GM19043 (cell line): ENCODE data around the gene ANAPC7.
"Not testable (repeated sequence)": the region's sequence is repeated elsewhere in the genome, so short reads cannot be mapped to it uniquely, and the experiment has no call there.

Experiments used
- ATAC-seq: cut with Tn5 transposase; IDR thresholded peaks from one replicate; pipeline ENCODE4 v1.9.1; 2021; ENCODE audit warnings: low read depth; ENCODE audit not compliant: unreplicated experiment

Gene ANAPC7

GRCh38 chr12:110403146-110403975 lies at the start of gene ANAPC7:
TSS of gene ANAPC7 (minus strand) at chr12:110403708. CDS start at chr12:110403627, 81 bp downstream.
- ATAC-seq = peak; percentile 66

- ATAC-seq = no peak
Measured at GRCh38 chr12:110451263-110451662, 47.8 kb upstream of the ANAPC7 start.

DNA sequence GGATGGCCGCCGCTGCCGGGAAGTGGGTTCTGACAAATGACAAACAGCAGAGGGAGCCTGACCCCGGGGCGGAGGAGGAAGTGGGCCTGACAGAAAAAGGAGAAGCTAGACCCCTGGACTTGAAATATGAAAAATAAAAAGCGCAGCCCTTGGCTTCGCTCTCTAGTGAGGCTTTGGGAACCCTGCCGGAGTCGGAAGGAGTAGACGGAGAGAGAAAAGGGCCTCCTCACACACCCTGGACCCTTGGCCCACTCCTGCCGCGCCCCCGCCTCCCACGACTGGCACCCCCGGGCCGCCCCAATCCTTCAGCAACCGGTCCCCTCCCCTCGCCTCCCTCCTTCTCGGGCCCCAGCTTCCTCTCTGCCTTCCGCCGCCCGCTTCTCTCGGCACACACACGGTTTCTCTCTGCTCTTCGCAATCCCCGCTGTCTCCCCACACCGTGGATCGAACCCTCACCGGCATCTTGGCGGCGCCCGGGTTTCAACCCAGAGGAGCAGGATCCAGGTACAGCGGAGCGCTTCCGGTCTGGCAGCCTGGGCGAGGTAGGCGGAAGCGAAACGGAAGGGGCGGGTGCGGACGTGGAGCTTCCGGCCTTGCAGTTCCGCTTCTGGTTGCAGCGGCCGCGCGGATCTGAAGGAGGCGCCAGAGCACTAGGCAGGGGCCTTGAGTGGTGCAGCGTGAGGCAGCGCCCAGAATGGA lies 46.4 kb upstream of the ANAPC7 start, which contains the start of gene ARPC3:
TSS of gene ARPC3 (minus strand) at position 539 of the 699 bp plus-strand sequence. CDS start at position 462, 77 bp downstream.
- ATAC-seq = peak; percentile 88

DNA sequence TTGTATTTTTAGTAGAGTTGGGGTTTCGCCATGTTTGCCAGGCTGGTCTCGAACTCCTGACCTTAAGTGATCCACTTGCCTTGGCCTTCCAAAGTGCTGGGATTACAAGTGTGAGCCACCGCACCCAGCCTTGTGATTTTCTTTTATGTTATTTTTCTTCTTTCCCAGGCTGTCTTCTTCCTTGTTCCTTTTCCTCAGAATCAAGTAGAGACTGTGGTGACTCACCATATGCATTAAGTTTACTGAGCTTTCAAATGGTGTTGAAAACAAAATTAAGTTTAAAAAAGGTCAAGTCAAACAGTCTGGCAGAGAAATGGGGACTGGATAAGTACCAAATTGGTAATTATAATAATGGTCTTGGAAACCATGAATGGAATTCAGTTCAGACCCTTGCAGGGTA lies 40.9 kb upstream of the ANAPC7 start:
- no peak for ATAC-seq

GRCh38 chr12:110436231-110436630 lies 32.7 kb upstream of the ANAPC7 start:
- no peak for ATAC-seq

DNA sequence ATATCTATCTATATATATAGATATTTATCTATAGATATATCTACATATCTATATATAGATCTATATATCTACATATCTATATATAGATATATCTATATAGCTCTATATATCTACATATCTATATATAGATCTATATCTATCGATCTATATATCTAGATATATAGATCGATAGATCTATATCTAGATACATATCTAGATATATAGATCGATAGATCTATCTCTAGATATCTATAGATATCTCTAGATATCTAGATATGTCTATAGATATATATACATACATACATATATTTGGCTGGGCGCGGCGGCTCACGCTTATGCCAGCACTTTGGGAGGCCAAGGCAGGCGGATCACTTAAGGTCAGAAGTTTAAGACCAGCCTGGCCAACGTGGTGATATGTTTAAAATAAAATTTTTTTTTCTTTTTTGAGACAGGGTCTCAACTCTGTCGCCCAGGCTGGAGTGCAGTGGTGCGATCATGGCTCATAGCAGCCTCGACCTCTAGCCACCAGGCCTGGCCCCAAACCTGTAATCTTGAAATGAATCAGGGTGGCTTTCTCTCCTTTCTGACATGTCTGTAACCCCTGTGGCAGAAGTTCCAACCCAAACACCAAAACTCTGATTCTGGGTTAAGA lies 28.6 kb upstream of the ANAPC7 start:
- ATAC-seq = no peak

DNA sequence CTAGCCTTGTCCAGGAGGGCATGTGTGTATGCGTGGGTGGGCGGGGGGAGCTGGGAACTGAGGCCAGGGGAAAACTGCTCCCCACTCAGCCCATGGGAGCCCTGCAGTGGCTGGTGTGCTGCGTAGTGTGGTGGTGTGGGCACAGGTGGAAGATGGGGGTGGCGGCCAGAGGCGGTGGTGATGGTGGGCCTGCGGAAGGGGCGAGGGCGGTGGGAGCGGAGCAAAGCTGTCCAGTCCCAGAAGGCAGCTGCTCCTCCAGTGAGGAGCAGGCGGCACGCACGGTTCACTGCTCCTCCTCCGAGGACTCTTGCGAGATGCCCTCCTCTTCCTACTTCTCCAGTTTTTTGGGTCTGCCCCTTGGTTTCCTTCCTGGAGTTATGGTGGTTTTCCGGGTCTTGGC lies 26.2 kb upstream of the ANAPC7 start:
- ATAC-seq = not testable (repeated sequence)

DNA sequence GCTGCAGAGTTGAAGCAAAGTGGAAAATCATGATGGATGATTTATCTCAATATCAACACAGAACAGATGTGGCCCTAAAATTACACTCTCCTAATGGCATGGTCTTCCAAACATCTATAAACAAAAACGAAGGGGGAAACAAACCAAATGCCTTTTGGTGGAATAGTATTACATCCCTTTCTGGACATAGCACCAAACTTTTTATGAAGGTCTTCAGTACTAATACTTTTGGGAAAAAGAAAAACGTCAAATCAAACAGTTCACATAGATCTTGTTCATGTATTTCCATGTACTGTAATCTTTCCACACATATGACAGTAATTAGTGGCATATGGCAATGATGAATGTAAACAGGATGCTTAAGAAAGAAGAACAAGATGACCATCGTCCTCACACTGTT lies 22.9 kb upstream of the ANAPC7 start:
- no peak for ATAC-seq

DNA sequence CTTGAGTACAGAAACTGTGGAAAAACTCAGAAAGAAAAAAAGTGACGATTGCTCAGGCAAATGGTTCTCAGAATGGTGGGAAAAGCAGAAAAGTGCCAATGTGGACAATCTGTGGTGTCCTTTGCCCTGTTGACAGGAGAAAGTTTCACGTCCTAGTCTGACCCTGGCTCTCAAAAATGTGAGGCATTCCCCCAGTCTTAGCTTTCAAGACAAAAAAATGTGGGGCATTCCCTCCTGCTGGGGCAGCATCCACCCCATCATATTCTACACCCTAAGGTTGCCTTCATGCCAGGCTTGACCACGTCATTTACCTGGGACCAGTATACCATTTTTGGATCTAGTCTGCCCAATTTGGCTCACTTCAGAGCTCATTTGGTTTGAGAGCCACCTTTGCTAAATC lies 20.7 kb upstream of the ANAPC7 start:
- no peak for ATAC-seq

GRCh38 chr12:110421701-110422100 lies 18.2 kb upstream of the ANAPC7 start:
- no peak for ATAC-seq

DNA sequence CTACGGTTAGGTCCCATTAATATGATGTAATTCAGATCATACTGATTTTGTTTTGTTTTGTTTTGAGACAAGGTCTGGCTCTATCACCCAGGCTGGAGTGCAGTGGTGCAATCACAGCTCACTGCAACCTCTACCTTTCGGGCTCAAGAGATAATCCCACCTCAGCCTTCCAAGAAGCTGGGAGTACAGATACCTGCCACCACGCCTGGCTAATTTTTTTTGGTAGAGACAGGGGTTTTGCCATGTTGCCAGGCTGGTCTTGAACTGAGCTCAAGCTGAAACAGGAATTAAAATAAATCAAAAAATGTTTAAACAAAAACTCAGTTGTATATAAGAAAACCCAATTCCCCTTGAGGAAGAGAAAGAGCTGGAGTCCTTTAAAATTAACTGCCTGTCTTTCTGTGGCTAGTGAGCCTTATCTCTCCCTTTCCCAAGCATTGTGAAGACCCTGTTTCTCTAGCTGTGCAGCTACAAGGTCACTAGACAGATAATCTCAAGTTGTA lies 17.7 kb upstream of the ANAPC7 start:
- no peak for ATAC-seq

- not testable (repeated sequence) for ATAC-seq
Measured at GRCh38 chr12:110420644-110421043, 17.1 kb upstream of the ANAPC7 start.

- ATAC-seq = not testable (repeated sequence)
Measured at GRCh38 chr12:110417113-110417512, 13.6 kb upstream of the ANAPC7 start.

- ATAC-seq = not testable (repeated sequence)
Measured at GRCh38 chr12:110410086-110410485, 6.6 kb upstream of the ANAPC7 start.

GRCh38 chr12:110405126-110405662 lies 1.7 kb upstream of the ANAPC7 start:
- not testable (repeated sequence) for ATAC-seq

- no peak for ATAC-seq
Measured at GRCh38 chr12:110403976-110404682, 621 bp upstream of the ANAPC7 start.

DNA sequence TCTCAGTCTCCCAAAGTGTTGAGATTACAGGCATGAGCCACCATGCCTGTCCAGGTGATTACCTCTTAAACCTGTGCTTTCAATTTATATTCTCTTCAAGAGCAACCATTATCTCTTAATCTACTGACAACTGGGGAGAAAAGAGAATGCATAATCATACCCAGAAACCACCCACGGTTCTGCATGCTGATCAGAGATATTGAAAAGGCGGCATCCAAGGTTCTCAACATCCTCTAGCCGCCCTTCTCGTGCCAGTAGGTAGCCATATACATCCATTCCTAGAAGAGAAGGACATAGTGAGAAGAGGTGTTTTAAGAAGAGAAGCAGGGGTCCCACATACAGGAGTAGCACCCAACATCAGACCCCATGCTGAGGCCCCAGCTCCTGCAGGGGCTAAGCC lies 20.8 kb downstream of the ANAPC7 start:
- no peak for ATAC-seq

DNA sequence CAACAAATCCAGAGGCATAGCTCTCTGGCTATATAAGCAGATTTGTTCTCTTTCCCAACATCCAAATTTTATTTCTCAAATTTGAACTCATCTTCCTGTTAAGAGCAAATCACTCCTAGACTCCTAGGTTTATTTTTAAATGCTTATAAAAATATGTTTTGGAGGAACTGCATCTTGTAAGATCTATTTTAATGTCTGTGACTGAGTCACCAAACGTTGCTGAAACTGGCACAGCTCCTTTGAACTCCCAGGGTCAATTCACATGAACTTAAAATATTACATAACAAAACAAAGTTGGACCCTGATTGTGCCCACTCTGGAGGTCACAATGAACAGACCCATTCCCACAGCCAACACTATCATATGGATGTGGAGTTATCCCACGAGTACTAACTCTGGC lies 23.9 kb downstream of the ANAPC7 start:
- no peak for ATAC-seq

DNA sequence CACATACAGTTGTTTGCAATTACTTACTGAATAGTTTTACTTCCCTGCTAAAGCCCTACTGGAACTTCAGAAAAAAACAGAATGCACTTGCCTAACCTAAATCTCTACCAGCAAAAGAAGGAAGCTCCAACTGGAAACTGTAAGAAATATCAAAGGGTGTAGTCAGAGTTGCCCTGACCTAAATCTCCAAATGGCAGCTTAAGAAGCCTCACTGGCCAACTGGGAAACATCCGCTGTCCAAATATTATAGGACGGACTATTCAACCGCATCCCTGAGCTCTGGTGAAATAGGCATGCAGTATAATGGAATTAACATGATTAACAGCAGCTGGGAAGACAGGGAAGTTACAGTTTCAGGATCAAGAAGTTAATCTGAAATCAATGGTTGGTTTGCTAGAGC lies 24.3 kb downstream of the ANAPC7 start:
- no peak for ATAC-seq

DNA sequence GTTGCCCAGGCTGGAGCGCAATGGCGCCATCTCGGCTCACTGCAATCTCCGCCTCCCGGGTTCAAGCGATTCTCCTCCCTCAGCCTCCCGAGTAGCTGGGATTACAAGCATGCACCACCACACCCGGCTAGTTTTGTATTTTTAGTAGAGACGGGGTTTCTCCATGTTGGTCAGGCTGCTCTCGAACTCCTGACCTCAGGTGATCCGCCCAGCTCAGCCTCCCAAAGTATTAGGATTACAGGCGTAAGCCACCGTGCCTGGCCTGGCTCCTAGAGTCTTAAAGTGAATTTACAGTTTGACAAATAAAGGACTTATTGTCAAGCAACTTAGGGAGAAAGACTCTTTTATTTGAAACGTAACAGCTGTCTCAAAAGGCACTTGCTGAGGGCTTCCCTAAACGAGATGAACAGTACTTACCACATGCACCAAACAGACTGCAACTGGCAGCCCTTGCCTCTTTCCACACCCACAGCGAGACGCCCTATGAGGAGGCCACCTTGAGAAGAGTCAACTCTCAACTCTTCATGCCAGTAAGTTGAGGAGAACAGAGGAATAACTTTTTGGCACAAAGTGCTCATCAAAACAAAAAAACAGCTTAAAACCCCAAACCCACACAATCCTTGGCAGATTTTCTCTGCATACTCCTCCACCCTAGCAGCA lies 25.2 kb downstream of the ANAPC7 start:
- ATAC-seq = not testable (repeated sequence)
